Measurements from ENCODE around the gene DENND1B. TPM values are rescaled to one million over a fixed set of nuclear protein-coding genes. Genes with fewer than 3 reads are reported as not detected.

DENND1B gene
- total RNA-seq, 1 donor from 2014 or later: 26.9 TPM

- TF ChIP-seq CTCF (IDR thresholded peaks at IDR 0.05; ENCODE audit: borderline replicate concordance): no peak
- Histone ChIP-seq H3K27ac (replicated peaks) (no peak overlapping the region), H3K9me3 (replicated peaks) (no peaks in the 10 kb centered on the region), H3K36me3 (no peaks in the 10 kb centered on the region), H3K4me3 (peak overlapping the region; percentile 24), H3K27me3 (ENCODE audit: low read depth) (no peaks in the 10 kb centered on the region), H3K4me1 (peaks cover 32% of the 10 kb centered on the region)
- DNase-seq: no peak
- intact Hi-C loops (cut with micrococcal nuclease): no loop called here
Measured at GRCh38 chr1:197659171-197659570, 116.1 kb downstream of the DENND1B start.

DNA sequence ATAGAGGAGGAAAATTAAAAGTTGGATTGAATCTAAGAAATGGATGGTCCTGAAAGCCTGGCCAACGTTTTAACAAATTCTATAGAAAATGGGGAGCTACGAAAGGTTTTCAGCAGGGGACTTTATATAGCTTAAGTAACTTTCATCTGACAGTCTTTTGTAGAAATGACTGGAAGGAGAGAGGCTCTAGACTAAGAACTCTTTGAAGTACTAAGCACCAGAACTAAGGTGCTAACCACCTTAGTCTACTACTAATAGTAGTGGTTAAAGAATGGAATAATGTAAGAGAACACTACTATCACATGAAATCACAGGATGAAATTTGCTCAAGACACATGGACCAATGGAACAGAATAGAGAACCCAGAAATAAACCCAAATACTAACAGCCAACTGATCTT lies 126.1 kb downstream of the DENND1B start:
- H3K9me3 ChIP-seq (replicated peaks): no peaks in the 10 kb centered on the region
- H3K4me1 ChIP-seq: no peaks in the 10 kb centered on the region
- no peak for DNase-seq
- H3K27me3 ChIP-seq (ENCODE audit: low read depth): no peaks in the 10 kb centered on the region
- peaks cover 15% of the 10 kb centered on the region for H3K36me3 ChIP-seq
- intact Hi-C loops (cut with micrococcal nuclease): no loop called here
- no peak overlapping the region for H3K4me3 ChIP-seq
- H3K27ac ChIP-seq (replicated peaks): no peak overlapping the region
- no peak for TF ChIP-seq CTCF (IDR thresholded peaks at IDR 0.05; ENCODE audit: borderline replicate concordance)

GRCh38 chr1:197638316-197638715 lies 137.0 kb downstream of the DENND1B start:
- Histone ChIP-seq H3K4me1 (peaks cover 12% of the 10 kb centered on the region), H3K4me3 (no peak overlapping the region), H3K36me3 (peaks cover 23% of the 10 kb centered on the region), H3K27ac (replicated peaks) (peak overlapping the region; percentile 66), H3K9me3 (replicated peaks) (peaks cover 8% of the 10 kb centered on the region), H3K27me3 (ENCODE audit: low read depth) (no peaks in the 10 kb centered on the region)
- DNase-seq: no peak
- no peak for TF ChIP-seq CTCF (IDR thresholded peaks at IDR 0.05; ENCODE audit: borderline replicate concordance)
- intact Hi-C loops (cut with micrococcal nuclease): no loop called here

- Histone ChIP-seq H3K27ac (replicated peaks) (peak overlapping the region; percentile 66), H3K27me3 (ENCODE audit: low read depth) (no peaks in the 10 kb centered on the region), H3K4me3 (peak overlapping the region; percentile 18), H3K4me1 (peaks cover 12% of the 10 kb centered on the region), H3K9me3 (replicated peaks) (peaks cover 15% of the 10 kb centered on the region), H3K36me3 (peaks cover 28% of the 10 kb centered on the region)
- intact Hi-C loops (cut with micrococcal nuclease): no loop called here
- no peak for TF ChIP-seq CTCF (IDR thresholded peaks at IDR 0.05; ENCODE audit: borderline replicate concordance)
- DNase-seq: no peak
Measured at GRCh38 chr1:197637406-197637805, 137.9 kb downstream of the DENND1B start.

DNA sequence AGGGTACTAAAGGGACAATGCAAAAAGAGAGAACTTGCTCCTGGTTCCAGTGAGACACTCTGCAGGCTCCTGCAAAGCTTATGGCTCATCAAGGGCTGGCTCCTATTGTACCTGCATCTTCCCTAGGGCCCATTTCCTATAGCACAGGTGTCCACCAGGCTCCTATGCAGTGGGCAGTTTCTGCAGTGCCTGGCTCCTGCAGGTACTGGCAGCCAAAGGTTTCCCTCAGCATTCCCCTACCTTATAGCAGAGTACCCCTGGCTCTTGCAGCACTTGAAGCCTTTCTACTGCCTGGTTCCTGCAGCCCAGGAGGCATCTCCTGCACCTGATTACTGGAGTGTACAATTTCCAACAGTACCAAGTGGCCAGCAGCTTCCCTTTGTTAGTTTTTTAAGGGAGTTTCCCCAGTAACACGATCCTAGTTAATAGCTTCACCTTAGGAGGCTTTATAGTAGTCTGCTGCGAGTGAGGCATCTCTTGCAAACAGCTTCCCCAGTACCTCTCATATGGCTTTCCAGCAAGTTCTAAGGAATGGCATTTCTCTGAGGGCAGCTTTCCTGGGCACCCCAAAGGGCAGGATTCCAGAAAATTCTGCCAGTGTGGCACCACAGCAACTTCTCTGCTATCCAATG lies 141.7 kb downstream of the DENND1B start:
- DNase-seq: no peak
- TF ChIP-seq CTCF (IDR thresholded peaks at IDR 0.05; ENCODE audit: borderline replicate concordance): no peak
- Histone ChIP-seq H3K27me3 (ENCODE audit: low read depth) (no peaks in the 10 kb centered on the region), H3K4me3 (no peak overlapping the region), H3K27ac (replicated peaks) (no peak overlapping the region), H3K36me3 (peaks cover 21% of the 10 kb centered on the region), H3K9me3 (replicated peaks) (peaks cover 15% of the 10 kb centered on the region), H3K4me1 (peaks cover 10% of the 10 kb centered on the region)
- intact Hi-C loops (cut with micrococcal nuclease): no loop called here

Data from left ventricle myocardium inferior (tissue), 1 donor.